GM21723 (cell line): Measurements from ENCODE around the gene HERC2.
"Not testable (repeated sequence)": the region's sequence is repeated elsewhere in the genome, so short reads cannot be mapped to it uniquely, and the experiment has no call there.

Experiments
- ATAC-seq: cut with Tn5 transposase; IDR thresholded peaks from one replicate; pipeline ENCODE4 v1.9.1; 2021; ENCODE audit warnings: mild to moderate bottlenecking, moderate library complexity; ENCODE audit not compliant: unreplicated experiment

HERC2 gene

GRCh38 chr15:28274635-28275034 is 47.3 kb downstream of the HERC2 start:
- no peak for ATAC-seq

- no peak for ATAC-seq
Observed at GRCh38 chr15:28273873-28274610, 47.9 kb downstream of the HERC2 start.

- ATAC-seq, result no peak
Observed at GRCh38 chr15:28273468-28273867, 48.5 kb downstream of the HERC2 start.

GRCh38 chr15:28272587-28272986 is 49.4 kb downstream of the HERC2 start:
- no peak for ATAC-seq

GRCh38 chr15:28271697-28272260 is 50.2 kb downstream of the HERC2 start:
- ATAC-seq, result no peak

GRCh38 chr15:28269097-28269496 is 52.9 kb downstream of the HERC2 start:
- ATAC-seq, result no peak

GRCh38 chr15:28267727-28268126 is 54.3 kb downstream of the HERC2 start:
- ATAC-seq, result no peak

- ATAC-seq, result no peak
Observed at GRCh38 chr15:28265334-28266019, 56.5 kb downstream of the HERC2 start.

- ATAC-seq, result no peak
Observed at GRCh38 chr15:28264166-28264565, 57.8 kb downstream of the HERC2 start.

GRCh38 chr15:28262438-28262837 is 59.5 kb downstream of the HERC2 start:
- no peak for ATAC-seq

GRCh38 chr15:28260722-28261121 is 61.3 kb downstream of the HERC2 start:
- no peak for ATAC-seq

- no peak for ATAC-seq
Observed at GRCh38 chr15:28260317-28260716, 61.7 kb downstream of the HERC2 start.

- ATAC-seq, result no peak
Observed at GRCh38 chr15:28255965-28256364, 66.0 kb downstream of the HERC2 start.

- no peak for ATAC-seq
Observed at GRCh38 chr15:28252831-28253230, 69.1 kb downstream of the HERC2 start.

- no peak for ATAC-seq
Observed at GRCh38 chr15:28246605-28247004, 75.4 kb downstream of the HERC2 start.

GRCh38 chr15:28243901-28244300 is 78.1 kb downstream of the HERC2 start:
- no peak for ATAC-seq

- ATAC-seq, result no peak
Observed at GRCh38 chr15:28243399-28243798, 78.6 kb downstream of the HERC2 start.

- not testable (repeated sequence) for ATAC-seq
Observed at GRCh38 chr15:28238296-28238695, 83.7 kb downstream of the HERC2 start.

- not testable (repeated sequence) for ATAC-seq
Observed at GRCh38 chr15:28231743-28232142, 90.2 kb downstream of the HERC2 start.

- not testable (repeated sequence) for ATAC-seq
Observed at GRCh38 chr15:28231336-28231735, 90.6 kb downstream of the HERC2 start.

GRCh38 chr15:28228990-28229640 is 92.9 kb downstream of the HERC2 start:
- not testable (repeated sequence) for ATAC-seq

- ATAC-seq, result no peak
Observed at GRCh38 chr15:28228096-28228495, 93.9 kb downstream of the HERC2 start.
